SW480 (cell line): ENCODE data around the gene SMPD3.

Source experiments
- DNase-seq: peaks from one replicate; pipeline ENCODE4 v3.0.0-alpha.2; 2016; ENCODE audit warnings: low spot score

SMPD3 gene

GRCh38 chr16:68383858-68384257, 64.5 kb downstream of the SMPD3 start:
- no peak for DNase-seq

- peak; percentile 16 for DNase-seq
Observed at GRCh38 chr16:68382296-68382718, 66.0 kb downstream of the SMPD3 start.

- DNase-seq: no peak
Observed at GRCh38 chr16:68381363-68381724, 67.0 kb downstream of the SMPD3 start.

- DNase-seq: no peak
Observed at GRCh38 chr16:68380676-68381362, 67.5 kb downstream of the SMPD3 start.

- no peak for DNase-seq
Observed at GRCh38 chr16:68380348-68380670, 68.0 kb downstream of the SMPD3 start.

GRCh38 chr16:68379472-68380347, 68.6 kb downstream of the SMPD3 start:
- no peak for DNase-seq

GRCh38 chr16:68378436-68379415, 69.6 kb downstream of the SMPD3 start:
- DNase-seq: no peak

GRCh38 chr16:68377667-68378393, 70.5 kb downstream of the SMPD3 start:
- no peak for DNase-seq

- no peak for DNase-seq
Observed at GRCh38 chr16:68377221-68377620, 71.1 kb downstream of the SMPD3 start.

GRCh38 chr16:68376590-68376989, 71.7 kb downstream of the SMPD3 start:
- no peak for DNase-seq

- DNase-seq: no peak
Observed at GRCh38 chr16:68375801-68376536, 72.3 kb downstream of the SMPD3 start.

- no peak for DNase-seq
Observed at GRCh38 chr16:68374961-68375660, 73.2 kb downstream of the SMPD3 start.

GRCh38 chr16:68374246-68374805, 74.0 kb downstream of the SMPD3 start:
- DNase-seq: no peak

GRCh38 chr16:68373528-68374245, 74.6 kb downstream of the SMPD3 start:
- DNase-seq: no peak

GRCh38 chr16:68372806-68373205, 75.5 kb downstream of the SMPD3 start:
- no peak for DNase-seq

- no peak for DNase-seq
Observed at GRCh38 chr16:68372381-68372720, 76.0 kb downstream of the SMPD3 start.

GRCh38 chr16:68371706-68372380, 76.5 kb downstream of the SMPD3 start:
- no peak for DNase-seq

- no peak for DNase-seq
Observed at GRCh38 chr16:68371276-68371651, 77.0 kb downstream of the SMPD3 start.
